Measurements from ENCODE around the gene TRAF7.

TRAF7 gene

GRCh38 chr16:2223221-2223941 is 67.8 kb downstream of the TRAF7 start, which contains the start of gene E4F1:
Gene E4F1 (plus strand): TSS chr16:2223591. CDS start chr16:2223614, 23 bp downstream.
- peak; percentile 97 for DNase-seq (ENCODE audit: low spot score)

GRCh38 chr16:2223942-2224486 is 68.4 kb downstream of the TRAF7 start:
- DNase-seq (ENCODE audit: low spot score) = no peak

GRCh38 chr16:2226245-2226793 is 70.7 kb downstream of the TRAF7 start:
- no peak for DNase-seq (ENCODE audit: low spot score)

GRCh38 chr16:2226918-2227317 is 71.3 kb downstream of the TRAF7 start:
- DNase-seq (ENCODE audit: low spot score) = no peak

Data from left forelimb (tissue), 1 donor.